Trophoblast cell (in vitro differentiated cells and primary cell): ENCODE results near the gene GTPBP10.
"Not testable (repeated sequence)": the region's sequence is repeated elsewhere in the genome, so short reads cannot be mapped to it uniquely, and the experiment has no call there.

ENCODE experiments used
- DNase-seq, 2 donors: peaks; one replicate each; pipeline ENCODE4 v3.0.0-alpha.2; 2016
- H2AFZ ChIP-seq: 2 replicates; pipeline ENCODE4 v1.6.1; 2013; ENCODE audit warnings: low read length, moderate library complexity, mild to moderate bottlenecking; ENCODE audit not compliant: insufficient read depth, poor library complexity
- H2AK5ac ChIP-seq: 2 replicates; pipeline ENCODE4 v1.6.1; 2013; ENCODE audit warnings: mild to moderate bottlenecking, low read length
- H2BK120ac ChIP-seq: 2 replicates; pipeline ENCODE4 v1.6.1; 2013; ENCODE audit warnings: low read length, mild to moderate bottlenecking, moderate library complexity; ENCODE audit not compliant: insufficient read depth, poor library complexity
- H2BK12ac ChIP-seq: 2 replicates; pipeline ENCODE4 v1.6.1; 2013; ENCODE audit warnings: mild to moderate bottlenecking, low read length, moderate library complexity
- H2BK5ac ChIP-seq: 2 replicates; pipeline ENCODE4 v1.6.1; 2013; ENCODE audit warnings: low read length, low read depth, moderate library complexity, mild to moderate bottlenecking; ENCODE audit not compliant: poor library complexity
- H3K14ac ChIP-seq: 2 replicates; pipeline ENCODE4 v1.6.1; 2013; ENCODE audit warnings: mild to moderate bottlenecking, low read length
- H3K18ac ChIP-seq: 2 replicates; pipeline ENCODE4 v1.6.1; 2013; ENCODE audit warnings: mild to moderate bottlenecking, low read length
- H3K23ac ChIP-seq: 2 replicates; pipeline ENCODE4 v1.6.1; 2013; ENCODE audit warnings: low read length
- H3K27ac ChIP-seq: 2 replicates; pipeline ENCODE4 v1.5.1; 2013; ENCODE audit warnings: low read depth, mild to moderate bottlenecking, inconsistent platforms, low read length, moderate library complexity
- H3K27me3 ChIP-seq: 2 replicates; pipeline ENCODE4 v1.6.1; 2013; ENCODE audit warnings: inconsistent platforms, mild to moderate bottlenecking, low read length, moderate library complexity; ENCODE audit not compliant: insufficient read depth
- H3K36me3 ChIP-seq, 2 experiments: 1 replicate in 1 of 2; 2 replicates in 1 of 2; pipeline ENCODE4 v1.6.1; 2013; ENCODE audit warnings: low read length in 2 of 2, mild to moderate bottlenecking in 2 of 2, moderate library complexity in 1 of 2; ENCODE audit not compliant: insufficient read depth in 2 of 2, control insufficient read depth in 1 of 2
- H3K4ac ChIP-seq: 2 replicates; pipeline ENCODE4 v1.6.1; 2013; ENCODE audit warnings: low read depth, mild to moderate bottlenecking, low read length, moderate library complexity
- H3K4me1 ChIP-seq, 2 experiments: 1 replicate in 1 of 2; 2 replicates in 1 of 2; pipeline ENCODE4 v1.6.1; 2013; ENCODE audit warnings: low read length in 2 of 2, mild to moderate bottlenecking in 2 of 2, moderate library complexity in 1 of 2; ENCODE audit not compliant: insufficient read depth in 2 of 2, control insufficient read depth in 1 of 2
- H3K4me2 ChIP-seq: 2 replicates; pipeline ENCODE4 v1.6.1; 2013; ENCODE audit warnings: inconsistent platforms, mild to moderate bottlenecking, low read length, moderate library complexity
- H3K4me3 ChIP-seq: 2 replicates; pipeline ENCODE4 v1.5.1; 2013; ENCODE audit warnings: mild to moderate bottlenecking, low read depth, low read length, inconsistent platforms
- H3K79me1 ChIP-seq: one replicate; pipeline ENCODE4 v1.6.1; 2013; ENCODE audit warnings: low read length
- H3K79me2 ChIP-seq: 2 replicates; pipeline ENCODE4 v1.6.1; 2013; ENCODE audit warnings: low read length, mild to moderate bottlenecking; ENCODE audit not compliant: control insufficient read depth, insufficient read depth, poor library complexity
- H3K9ac ChIP-seq: 2 replicates; pipeline ENCODE4 v1.6.1; 2013; ENCODE audit warnings: mild to moderate bottlenecking, low read length
- H3K9me3 ChIP-seq: 2 replicates; pipeline ENCODE4 v1.6.1; 2013; ENCODE audit warnings: low read depth, mild to moderate bottlenecking, control low read depth, inconsistent platforms, low read length; ENCODE audit not compliant: insufficient read depth
- H4K12ac ChIP-seq: 2 replicates; pipeline ENCODE4 v1.6.1; 2013; ENCODE audit warnings: low read depth, mild to moderate bottlenecking, low read length, moderate library complexity
- H4K8ac ChIP-seq: 2 replicates; pipeline ENCODE4 v1.6.1; 2013; ENCODE audit warnings: low read depth, mild to moderate bottlenecking, low read length, moderate library complexity
- H4K91ac ChIP-seq: one replicate; pipeline ENCODE4 v1.6.1; 2013; ENCODE audit warnings: low read depth, mild to moderate bottlenecking, low read length, moderate library complexity
- WGBS: extraction: QIAGEN DNeasy Blood & Tissue Kit; methylation state at CpG from one replicate; pipeline ENCODE4 v1.1.7; 2013; ENCODE audit warnings: missing lambda C conversion rate; ENCODE audit not compliant: insufficient read length, insufficient coverage; ENCODE audit errors: extremely low coverage; 5-methylcytosine and 5-hydroxymethylcytosine counted together

Gene GTPBP10

GRCh38 chr7:90334193-90334843, 12.2 kb upstream of the GTPBP10 start:
- no peak overlapping the region for H4K8ac ChIP-seq
- H3K27ac ChIP-seq = no peak overlapping the region
- no peak overlapping the region for H2AK5ac ChIP-seq
- H3K4ac ChIP-seq = no peak overlapping the region
- H3K4me1 ChIP-seq = no peaks in the 10 kb centered on the region
- H3K4me3 ChIP-seq = no peak overlapping the region
- H2BK12ac ChIP-seq = no peak overlapping the region
- no CpG with 5 or more reads among the region's 48 CpGs for WGBS
- H3K23ac ChIP-seq = no peak overlapping the region
- H3K79me1 ChIP-seq = no peaks in the 10 kb centered on the region
- no peaks in the 10 kb centered on the region for H3K36me3 ChIP-seq
- no peak overlapping the region for H2BK120ac ChIP-seq
- no peak overlapping the region for H3K18ac ChIP-seq
- no peak overlapping the region for H4K12ac ChIP-seq
- no peaks in the 10 kb centered on the region for H3K79me2 ChIP-seq
- H4K91ac ChIP-seq = no peak overlapping the region
- H3K9me3 ChIP-seq = peaks cover 4% of the 10 kb centered on the region
- H3K4me2 ChIP-seq = no peak overlapping the region
- H2BK5ac ChIP-seq = no peak overlapping the region
- H3K27me3 ChIP-seq = no peaks in the 10 kb centered on the region
- no peak overlapping the region for H3K14ac ChIP-seq
- no peak overlapping the region for H3K9ac ChIP-seq
- H2AFZ ChIP-seq = no peak overlapping the region
- no peak for DNase-seq

DNA sequence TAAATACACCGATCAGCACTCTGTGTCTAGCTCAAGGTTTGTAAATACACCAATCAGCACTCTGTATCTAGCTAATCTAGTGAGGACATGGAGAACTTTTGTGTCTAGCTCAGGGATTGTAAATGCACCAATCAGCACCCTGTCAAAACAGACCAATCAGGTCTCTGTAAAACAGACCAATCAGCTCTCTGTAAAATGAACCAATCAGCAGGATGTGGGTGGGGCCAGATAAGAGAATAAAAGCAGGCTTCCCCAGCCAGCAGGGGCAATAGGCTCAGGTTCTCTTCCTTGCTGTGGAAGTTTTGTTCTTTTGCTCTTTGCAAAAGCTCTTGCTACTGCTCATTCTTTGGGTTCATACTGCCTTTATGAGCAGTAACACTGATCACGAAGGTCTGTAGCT, 11.6 kb upstream of the GTPBP10 start:
- not testable (repeated sequence) for H2BK5ac ChIP-seq, H4K91ac ChIP-seq, H2AK5ac ChIP-seq, DNase-seq, H3K4me2 ChIP-seq, H3K79me2 ChIP-seq, H3K4me1 ChIP-seq, H3K27me3 ChIP-seq, H3K9ac ChIP-seq, H3K27ac ChIP-seq, H3K36me3 ChIP-seq, H4K8ac ChIP-seq, H2BK12ac ChIP-seq, H3K4me3 ChIP-seq, H2AFZ ChIP-seq, H2BK120ac ChIP-seq, H4K12ac ChIP-seq, H3K18ac ChIP-seq, H3K14ac ChIP-seq, H3K79me1 ChIP-seq, H3K9me3 ChIP-seq, H3K23ac ChIP-seq, H3K4ac ChIP-seq
- no CpG with 5 or more reads among the region's 2 CpGs for WGBS

DNA sequence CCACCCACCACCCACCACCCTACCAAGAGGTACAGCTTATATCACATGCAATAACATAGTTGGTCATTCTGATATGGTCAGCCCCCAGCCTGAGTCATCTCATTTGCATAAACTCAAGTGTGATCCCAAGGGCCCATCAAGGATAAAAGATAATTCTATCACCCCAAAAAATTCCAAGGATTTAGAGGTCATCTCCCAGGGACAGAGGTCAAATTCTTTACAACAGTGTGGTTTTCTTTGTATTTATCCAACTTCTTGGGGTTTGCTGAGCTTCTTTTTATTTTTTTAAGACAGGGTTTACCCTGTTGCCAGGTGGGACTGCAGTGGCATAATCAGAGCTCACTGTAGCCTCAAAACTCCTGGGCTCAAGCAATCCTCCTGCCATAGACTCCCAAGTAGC, 9.4 kb upstream of the GTPBP10 start:
- H3K18ac ChIP-seq = no peak overlapping the region
- H3K9ac ChIP-seq = no peak overlapping the region
- no peaks in the 10 kb centered on the region for H3K79me1 ChIP-seq
- H2BK5ac ChIP-seq = no peak overlapping the region
- H3K27me3 ChIP-seq = no peaks in the 10 kb centered on the region
- no peak overlapping the region for H3K27ac ChIP-seq
- H3K4me2 ChIP-seq = no peak overlapping the region
- no peak overlapping the region for H3K4me3 ChIP-seq
- no peak overlapping the region for H4K8ac ChIP-seq
- no peaks in the 10 kb centered on the region for H3K4me1 ChIP-seq
- H4K91ac ChIP-seq = no peak overlapping the region
- H3K14ac ChIP-seq = no peak overlapping the region
- no peak overlapping the region for H3K23ac ChIP-seq
- H4K12ac ChIP-seq = no peak overlapping the region
- no peaks in the 10 kb centered on the region for H3K79me2 ChIP-seq
- H2BK120ac ChIP-seq = no peak overlapping the region
- no peak overlapping the region for H2AFZ ChIP-seq
- H3K9me3 ChIP-seq = peaks cover 4% of the 10 kb centered on the region
- DNase-seq = no peak
- H3K4ac ChIP-seq = no peak overlapping the region
- no peaks in the 10 kb centered on the region for H3K36me3 ChIP-seq
- no peak overlapping the region for H2AK5ac ChIP-seq
- H2BK12ac ChIP-seq = no peak overlapping the region

GRCh38 chr7:90345016-90345415, 1.5 kb upstream of the GTPBP10 start:
- H4K91ac ChIP-seq = no peak overlapping the region
- H2AFZ ChIP-seq = no peak overlapping the region
- no peak overlapping the region for H3K14ac ChIP-seq
- no peaks in the 10 kb centered on the region for H3K27me3 ChIP-seq
- H3K4me1 ChIP-seq = no peaks in the 10 kb centered on the region
- no peaks in the 10 kb centered on the region for H3K9me3 ChIP-seq
- peaks cover 3% of the 10 kb centered on the region for H3K79me1 ChIP-seq
- no peak overlapping the region for H2BK12ac ChIP-seq
- no peak overlapping the region for H2BK5ac ChIP-seq
- DNase-seq = no peak
- no peaks in the 10 kb centered on the region for H3K36me3 ChIP-seq
- H3K79me2 ChIP-seq = peaks cover 3% of the 10 kb centered on the region
- no peak overlapping the region for H3K23ac ChIP-seq
- H3K9ac ChIP-seq = no peak overlapping the region
- H3K4ac ChIP-seq = no peak overlapping the region
- no peak overlapping the region for H2AK5ac ChIP-seq
- H3K4me2 ChIP-seq = no peak overlapping the region
- no peak overlapping the region for H3K27ac ChIP-seq
- no peak overlapping the region for H4K12ac ChIP-seq
- no peak overlapping the region for H3K18ac ChIP-seq
- no peak overlapping the region for H4K8ac ChIP-seq
- H3K4me3 ChIP-seq = no peak overlapping the region
- no peak overlapping the region for H2BK120ac ChIP-seq
